Measurements from ENCODE around the gene ZNF584.
"Not testable (repeated sequence)": the region's sequence is repeated elsewhere in the genome, so short reads cannot be mapped to it uniquely, and the experiment has no call there.

The ZNF584 gene

GRCh38 chr19:58408152-58409009 is at the start of gene ZNF584:
ZNF584 (plus strand) TSS chr19:58408649; CDS start chr19:58409148, 499 bp downstream.
- peak; percentile 82 for DNase-seq

GRCh38 chr19:58361900-58362271 is 46.6 kb upstream of the ZNF584 start:
- DNase-seq, result no peak

DNA sequence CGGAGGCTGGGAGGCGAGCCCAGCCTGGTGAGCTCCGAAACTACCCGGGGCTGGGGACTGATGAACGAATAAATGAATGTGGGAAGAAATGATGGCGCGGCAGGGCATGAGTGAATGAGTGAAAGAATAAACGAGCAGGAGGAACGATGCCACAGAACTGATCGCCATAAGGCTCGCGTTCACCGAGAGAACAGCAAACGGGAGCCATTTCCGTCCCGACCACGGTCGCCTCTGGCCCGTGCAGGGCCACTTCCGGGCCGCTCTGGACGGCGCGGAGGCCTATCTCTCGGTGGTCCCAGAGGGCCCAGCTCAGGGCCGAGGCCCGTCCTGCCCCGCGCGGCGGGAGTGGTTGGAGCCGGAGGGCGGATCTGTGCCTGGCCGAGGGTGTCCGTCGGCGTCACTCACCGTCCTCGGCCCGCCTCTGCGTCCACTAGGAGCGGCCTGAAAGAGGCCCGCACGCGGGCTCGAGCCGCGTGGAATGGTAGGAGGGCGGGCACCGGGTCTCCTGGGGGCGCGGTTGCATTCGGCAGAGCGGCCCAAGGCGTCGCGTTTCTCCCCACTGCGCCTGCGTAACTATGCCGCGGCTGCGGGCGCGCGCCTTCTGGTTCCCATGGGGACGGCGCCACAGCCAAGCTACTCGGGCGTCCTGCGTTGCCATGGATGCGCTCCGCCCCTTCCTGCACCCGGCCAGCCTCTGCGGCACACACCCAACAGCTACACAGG is 46.0 kb upstream of the ZNF584 start, which contains the start of gene ZNF497:
ZNF497 (minus strand) TSS at position 480 of the 723 bp plus-strand sequence. CDS start 5,116 bp downstream, outside the sequence.
- DNase-seq, result peak; percentile 89

GRCh38 chr19:58364146-58364545 is 44.3 kb upstream of the ZNF584 start:
- DNase-seq, result no peak

GRCh38 chr19:58366585-58367430 is 41.6 kb upstream of the ZNF584 start:
- DNase-seq, result no peak

- DNase-seq, result no peak
These were observed 40.6 kb upstream of the ZNF584 start for GRCh38 chr19:58367698-58368454.

GRCh38 chr19:58368561-58369360 is 39.7 kb upstream of the ZNF584 start:
- DNase-seq, result no peak

DNA sequence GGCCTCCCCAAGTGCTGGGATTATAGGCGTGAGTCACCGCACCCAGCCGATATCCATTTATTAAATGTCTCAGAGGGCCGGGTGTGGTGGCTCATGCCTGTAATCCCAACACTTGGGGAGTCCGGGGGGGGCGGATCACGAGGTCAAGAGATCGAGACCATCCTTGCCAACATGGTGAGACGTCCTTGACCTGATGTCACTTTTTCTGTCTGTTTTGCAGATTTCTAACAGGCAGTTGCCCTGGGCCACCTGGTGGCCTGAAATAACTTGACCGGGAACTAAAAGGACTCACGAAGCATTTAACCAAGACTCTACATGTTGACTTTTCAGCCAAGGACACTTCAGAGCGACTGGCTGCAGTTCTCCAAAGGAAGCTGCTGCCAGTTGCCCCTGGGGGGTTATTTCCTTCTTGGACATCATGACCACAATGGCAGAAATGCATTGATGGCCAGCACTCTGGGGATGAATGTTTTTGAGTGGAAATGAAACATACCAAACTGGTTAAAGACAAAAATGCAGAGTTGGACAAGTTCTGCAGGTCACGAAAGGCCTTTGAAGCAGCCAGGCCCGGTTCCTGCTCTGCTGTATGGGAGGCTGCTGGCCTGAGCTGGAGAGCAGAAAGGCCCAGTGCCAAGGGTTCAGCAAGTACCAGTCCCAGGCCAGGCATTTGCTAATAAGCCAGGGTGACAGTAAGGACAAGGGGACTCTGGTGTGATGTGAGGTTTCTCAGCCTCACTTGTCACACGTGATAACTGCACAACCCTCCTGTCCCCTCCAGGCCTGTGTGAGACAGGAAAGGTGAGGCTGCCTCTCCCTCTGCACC is 35.9 kb upstream of the ZNF584 start:
- DNase-seq, result no peak

DNA sequence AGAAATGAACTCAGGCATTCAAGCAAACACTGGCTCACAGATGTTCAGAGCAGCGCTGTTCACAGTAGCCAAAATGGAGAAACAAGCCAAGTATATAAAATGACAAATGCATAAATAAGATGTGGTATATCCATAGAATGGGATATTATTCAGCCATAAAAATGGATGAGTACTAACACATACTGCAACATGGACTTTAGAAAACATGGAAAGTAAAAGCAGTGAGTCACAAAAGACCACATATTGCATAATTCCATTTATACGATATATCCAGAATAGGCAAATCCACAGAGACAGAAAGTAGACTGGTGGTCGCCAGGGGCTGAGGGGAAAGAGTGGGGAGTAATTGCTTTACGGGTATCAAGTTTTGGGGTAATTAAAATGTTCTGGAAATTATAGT is 34.2 kb upstream of the ZNF584 start:
- no peak for DNase-seq

DNA sequence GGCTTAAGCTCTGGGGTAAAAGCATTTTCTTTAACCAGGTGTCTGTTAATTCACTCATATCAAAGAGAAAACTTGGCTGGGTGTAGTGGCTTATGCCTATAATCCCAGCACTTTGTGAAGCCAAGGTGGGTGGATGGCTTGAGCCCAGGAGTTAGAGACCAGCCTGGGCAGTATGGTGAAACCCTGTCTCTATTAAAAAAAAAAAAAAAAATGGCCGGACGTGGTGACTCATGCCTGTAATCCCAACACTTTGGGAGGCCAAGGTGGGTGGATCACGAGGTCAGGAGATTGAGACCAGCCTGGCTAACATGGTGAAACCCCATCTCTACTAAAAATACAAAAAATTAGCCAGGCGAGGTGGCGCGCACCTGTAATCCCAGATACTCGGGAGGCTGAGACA is 31.7 kb upstream of the ZNF584 start:
- DNase-seq, result not testable (repeated sequence)

DNA sequence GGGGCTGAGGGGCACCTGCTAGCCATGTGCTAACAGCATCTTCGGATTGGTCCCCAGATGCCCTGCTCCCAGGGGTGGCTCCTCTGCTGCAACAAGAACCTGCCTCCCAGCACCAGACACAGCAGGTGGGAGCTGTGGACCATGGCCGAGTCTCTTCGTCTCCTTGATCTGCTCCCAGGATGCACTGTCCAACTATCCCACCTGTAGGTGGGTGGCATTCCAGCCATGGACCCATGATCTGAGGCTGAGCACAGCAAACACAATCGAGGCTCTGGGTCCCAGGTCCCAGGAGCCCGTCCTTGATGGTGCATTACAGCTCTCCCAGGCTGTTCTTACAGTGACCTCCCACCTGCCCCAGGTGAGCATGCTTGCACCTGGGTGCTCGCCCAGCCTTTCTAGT is 29.2 kb upstream of the ZNF584 start:
- no peak for DNase-seq

GRCh38 chr19:58380037-58380661 is 28.3 kb upstream of the ZNF584 start:
- DNase-seq, result no peak

- DNase-seq, result peak; percentile 99
These were observed 27.6 kb upstream of the ZNF584 start, which contains the start of gene ZNF837 for GRCh38 chr19:58380662-58381459. ZNF837 (minus strand) TSS chr19:58381030; CDS start chr19:58369332, 11,698 bp downstream.

DNA sequence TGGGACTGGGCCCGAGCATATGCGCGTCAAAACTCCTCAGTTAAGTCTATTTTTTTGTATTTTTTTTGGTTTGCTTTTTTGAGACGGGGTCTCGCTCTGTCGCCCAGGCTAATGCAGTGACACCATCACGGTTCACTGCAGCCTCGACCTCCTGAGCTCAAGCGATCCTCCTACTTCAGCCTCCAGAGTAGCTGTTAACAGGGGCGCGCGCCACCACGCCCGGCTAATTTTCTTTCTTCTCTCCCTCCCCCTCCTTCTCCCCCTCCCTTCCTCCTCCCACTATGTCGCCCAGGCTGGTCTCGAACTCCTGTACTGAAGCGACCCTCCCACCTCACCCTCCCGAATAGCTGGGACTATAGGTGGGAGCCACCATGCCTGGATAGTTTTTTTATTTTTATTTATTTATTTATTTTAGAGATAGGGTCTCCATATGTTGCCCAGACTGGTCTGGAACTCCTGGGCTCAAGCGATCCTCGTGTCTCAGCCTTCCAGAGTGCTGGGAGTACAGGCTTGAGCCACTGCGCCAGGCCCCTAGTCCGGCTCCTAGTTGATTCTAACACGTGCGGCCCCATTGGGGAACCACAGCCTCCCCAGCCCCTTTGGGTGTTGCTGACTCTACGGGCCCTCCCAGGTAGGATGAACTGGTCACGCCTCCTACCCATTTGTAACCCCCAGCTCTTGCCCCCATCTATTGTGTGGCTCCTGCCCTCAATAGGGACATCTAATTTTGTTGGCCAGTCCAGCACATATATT is 26.8 kb upstream of the ZNF584 start:
- no peak for DNase-seq

- no peak for DNase-seq
These were observed 25.3 kb upstream of the ZNF584 start for GRCh38 chr19:58382997-58383603.

DNA sequence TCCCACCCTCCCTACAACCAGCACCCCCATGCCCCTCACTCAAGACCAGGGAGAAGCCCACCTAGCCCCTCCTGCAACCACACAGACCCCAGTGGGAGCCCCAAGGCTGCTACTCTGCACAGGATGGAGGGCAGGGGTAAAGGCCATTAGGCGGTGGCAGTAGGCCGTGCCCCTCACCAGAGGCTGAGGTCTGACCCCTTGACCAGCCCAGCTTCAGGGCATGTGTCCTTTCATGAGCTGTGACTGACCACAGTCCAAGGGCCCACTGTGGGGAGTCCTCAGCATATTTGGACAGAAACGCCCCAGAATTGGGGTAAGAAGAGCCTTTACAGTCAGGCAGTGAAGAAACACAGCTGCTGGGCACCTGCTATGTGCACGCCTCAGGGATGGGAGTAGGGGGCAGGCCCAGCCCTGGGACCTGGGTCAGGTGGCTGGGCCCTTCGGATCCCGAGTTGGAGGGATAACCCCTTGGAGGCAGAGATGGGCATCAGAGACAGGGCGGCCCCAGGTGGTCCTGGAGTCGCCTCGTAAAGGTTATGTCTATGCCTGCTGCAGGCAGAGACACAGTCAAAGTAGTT is 23.0 kb upstream of the ZNF584 start:
- DNase-seq, result no peak

GRCh38 chr19:58385891-58386575 is 22.4 kb upstream of the ZNF584 start:
- no peak for DNase-seq

Measured in kidney glomerular epithelial cell (primary cell).